ENCODE data around the gene SMKR1.
"Not testable (repeated sequence)": the region's sequence is repeated elsewhere in the genome, so short reads cannot be mapped to it uniquely, and the experiment has no call there.

The SMKR1 gene

GRCh38 chr7:129532375-129532774 lies 30.0 kb downstream of the SMKR1 start:
- H3K36me3 Mint-ChIP-seq (ENCODE audit: low read depth): no peaks in the 10 kb centered on the region
- no peak for TF ChIP-seq CTCF (IDR thresholded peaks at IDR 0.05; ENCODE audit: unreplicated experiment in 3 of 3)
- no peak overlapping the region for H3K27ac Mint-ChIP-seq
- no peaks in the 10 kb centered on the region for H3K9me3 Mint-ChIP-seq
- H3K4me1 Mint-ChIP-seq: no peaks in the 10 kb centered on the region
- peaks cover 5% of the 10 kb centered on the region for H3K27me3 Mint-ChIP-seq (ENCODE audit: low read depth)
- H3K4me3 Mint-ChIP-seq: no peak overlapping the region

- H3K27me3 Mint-ChIP-seq (ENCODE audit: low read depth); H3K9me3 Mint-ChIP-seq; H3K4me1 Mint-ChIP-seq; H3K36me3 Mint-ChIP-seq (ENCODE audit: low read depth); H3K27ac Mint-ChIP-seq; H3K4me3 Mint-ChIP-seq: not testable (repeated sequence)
These were observed 32.4 kb downstream of the SMKR1 start for GRCh38 chr7:129534558-129535274.

GRCh38 chr7:129535896-129536295 lies 33.6 kb downstream of the SMKR1 start:
- Mint-ChIP-seq H3K4me1 (no peaks in the 10 kb centered on the region), H3K4me3 (no peak overlapping the region), H3K27ac (no peak overlapping the region), H3K27me3 (ENCODE audit: low read depth) (peaks cover 9% of the 10 kb centered on the region), H3K36me3 (ENCODE audit: low read depth) (no peaks in the 10 kb centered on the region), H3K9me3 (no peaks in the 10 kb centered on the region)
- no peak for TF ChIP-seq CTCF (IDR thresholded peaks at IDR 0.05; ENCODE audit: unreplicated experiment in 3 of 3)

GRCh38 chr7:129536323-129536722 lies 34.0 kb downstream of the SMKR1 start:
- H3K27ac Mint-ChIP-seq: no peak overlapping the region
- peaks cover 13% of the 10 kb centered on the region for H3K27me3 Mint-ChIP-seq (ENCODE audit: low read depth)

GRCh38 chr7:129538790-129539189 lies 36.5 kb downstream of the SMKR1 start:
- peaks cover 27% of the 10 kb centered on the region for H3K27me3 Mint-ChIP-seq (ENCODE audit: low read depth)
- H3K36me3 Mint-ChIP-seq (ENCODE audit: low read depth): no peaks in the 10 kb centered on the region
- no peak for TF ChIP-seq CTCF (IDR thresholded peaks at IDR 0.05; ENCODE audit: unreplicated experiment in 3 of 3)
- no peak overlapping the region for H3K4me3 Mint-ChIP-seq
- no peaks in the 10 kb centered on the region for H3K4me1 Mint-ChIP-seq
- no peak overlapping the region for H3K27ac Mint-ChIP-seq
- H3K9me3 Mint-ChIP-seq: no peaks in the 10 kb centered on the region

More at GRCh38 chr7:129536323-129536722, 34.0 kb downstream of the SMKR1 start:
- H3K4me1 Mint-ChIP-seq: no peaks in the 10 kb centered on the region
- H3K4me3 Mint-ChIP-seq: no peak overlapping the region
- no peak for TF ChIP-seq CTCF (IDR thresholded peaks at IDR 0.05; ENCODE audit: unreplicated experiment in 3 of 3)
- H3K9me3 Mint-ChIP-seq: no peaks in the 10 kb centered on the region
- H3K36me3 Mint-ChIP-seq (ENCODE audit: low read depth): no peaks in the 10 kb centered on the region

GRCh38 chr7:129540340-129540739 lies 38.0 kb downstream of the SMKR1 start:
- no peak overlapping the region for H3K27ac Mint-ChIP-seq
- no peaks in the 10 kb centered on the region for H3K36me3 Mint-ChIP-seq (ENCODE audit: low read depth)
- H3K4me1 Mint-ChIP-seq: no peaks in the 10 kb centered on the region
- no peaks in the 10 kb centered on the region for H3K9me3 Mint-ChIP-seq
- no peak for TF ChIP-seq CTCF (IDR thresholded peaks at IDR 0.05; ENCODE audit: unreplicated experiment in 3 of 3)
- H3K27me3 Mint-ChIP-seq (ENCODE audit: low read depth): peaks cover 28% of the 10 kb centered on the region
- no peak overlapping the region for H3K4me3 Mint-ChIP-seq

All from nephron (organoid).